Activated naive CD8-positive, alpha-beta T cell treated with anti-CD3 and anti-CD28 coated beads for 36 hours (primary cell): ENCODE data around the gene KBTBD12. TPM values are rescaled to one million over a fixed set of nuclear protein-coding genes. Genes with fewer than 3 reads are reported as not detected.

Experiments used
- DNase-seq: peaks from one replicate; pipeline ENCODE4 v3.0.0; 2021
- H3K27ac Mint-ChIP-seq: one replicate; pipeline ENCODE4 v1.8.0; 2022; ENCODE audit warnings: mild to moderate bottlenecking, moderate library complexity, mixed read lengths
- H3K27me3 Mint-ChIP-seq: one replicate; pipeline ENCODE4 v1.8.0; 2022; ENCODE audit warnings: mild to moderate bottlenecking, mixed read lengths
- H3K36me3 Mint-ChIP-seq: one replicate; pipeline ENCODE4 v1.8.0; 2021; ENCODE audit warnings: mild to moderate bottlenecking, mixed read lengths
- H3K4me1 Mint-ChIP-seq: one replicate; pipeline ENCODE4 v1.8.0; 2021; ENCODE audit warnings: mixed read lengths
- H3K4me3 Mint-ChIP-seq: one replicate; pipeline ENCODE4 v1.8.0; 2022; ENCODE audit warnings: mild to moderate bottlenecking, moderate library complexity, mixed read lengths
- H3K9me3 Mint-ChIP-seq: one replicate; pipeline ENCODE4 v1.8.0; 2022; ENCODE audit warnings: mixed read lengths
- total RNA-seq, 2 experiments: library from RNA; stranded (reverse); gene quantifications; one replicate each; pipeline ENCODE4 v1.2.3, GENCODE V29; 2021

KBTBD12 gene
- total RNA-seq, 2 experiments from 2014 or later = not detected

GRCh38 chr3:127955728-127956127 lies 40.7 kb downstream of the KBTBD12 start:
- Mint-ChIP-seq H3K4me3 (no peak overlapping the region), H3K36me3 (no peaks in the 10 kb centered on the region), H3K4me1 (no peaks in the 10 kb centered on the region), H3K9me3 (no peaks in the 10 kb centered on the region), H3K27me3 (no peaks in the 10 kb centered on the region), H3K27ac (no peak overlapping the region)
- no peak for DNase-seq

DNA sequence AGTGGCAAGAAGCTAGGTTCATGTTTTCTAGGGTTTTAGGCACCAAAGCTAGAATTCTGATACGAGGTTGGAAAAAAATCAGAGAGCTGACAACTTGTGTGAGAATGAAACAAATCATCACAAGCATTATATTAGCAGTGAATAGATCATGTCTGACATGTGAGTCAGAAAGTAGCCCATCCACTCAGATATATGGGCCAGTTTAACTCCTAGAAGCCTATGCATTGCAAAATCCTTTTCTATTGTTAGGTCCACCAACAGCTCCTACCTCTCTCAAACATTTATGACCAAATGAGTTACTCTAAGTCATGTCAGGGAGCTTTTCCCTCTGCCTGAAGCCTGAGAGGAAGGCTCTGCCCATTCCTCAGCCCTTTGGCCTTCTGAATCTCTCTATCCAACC lies 44.0 kb downstream of the KBTBD12 start:
- no peaks in the 10 kb centered on the region for H3K9me3 Mint-ChIP-seq
- no peaks in the 10 kb centered on the region for H3K36me3 Mint-ChIP-seq
- H3K27me3 Mint-ChIP-seq = no peaks in the 10 kb centered on the region
- H3K4me1 Mint-ChIP-seq = no peaks in the 10 kb centered on the region
- DNase-seq = no peak
- H3K4me3 Mint-ChIP-seq = no peak overlapping the region
- no peak overlapping the region for H3K27ac Mint-ChIP-seq

DNA sequence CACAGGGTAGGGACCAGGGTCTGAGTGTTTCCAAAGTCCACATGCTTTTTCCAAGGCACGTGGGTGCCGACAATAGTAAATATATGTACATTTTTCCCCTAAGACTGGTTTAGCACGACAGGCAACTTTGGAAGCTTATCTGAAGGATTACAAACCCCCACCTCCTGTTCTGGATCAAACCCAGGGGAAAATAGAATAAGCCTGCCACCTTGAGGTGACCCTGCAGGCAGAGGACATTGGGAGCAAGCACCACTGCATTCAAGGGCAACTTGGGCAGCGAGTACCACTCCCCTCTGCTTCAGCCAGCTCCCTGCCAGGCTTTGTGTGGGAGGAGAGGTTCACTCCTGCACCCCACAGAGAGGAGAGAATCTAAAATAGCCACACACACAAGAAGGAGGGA lies 44.8 kb downstream of the KBTBD12 start:
- Mint-ChIP-seq H3K9me3 (no peaks in the 10 kb centered on the region), H3K4me1 (no peaks in the 10 kb centered on the region), H3K4me3 (no peak overlapping the region), H3K36me3 (no peaks in the 10 kb centered on the region), H3K27ac (no peak overlapping the region), H3K27me3 (no peaks in the 10 kb centered on the region)
- no peak for DNase-seq

DNA sequence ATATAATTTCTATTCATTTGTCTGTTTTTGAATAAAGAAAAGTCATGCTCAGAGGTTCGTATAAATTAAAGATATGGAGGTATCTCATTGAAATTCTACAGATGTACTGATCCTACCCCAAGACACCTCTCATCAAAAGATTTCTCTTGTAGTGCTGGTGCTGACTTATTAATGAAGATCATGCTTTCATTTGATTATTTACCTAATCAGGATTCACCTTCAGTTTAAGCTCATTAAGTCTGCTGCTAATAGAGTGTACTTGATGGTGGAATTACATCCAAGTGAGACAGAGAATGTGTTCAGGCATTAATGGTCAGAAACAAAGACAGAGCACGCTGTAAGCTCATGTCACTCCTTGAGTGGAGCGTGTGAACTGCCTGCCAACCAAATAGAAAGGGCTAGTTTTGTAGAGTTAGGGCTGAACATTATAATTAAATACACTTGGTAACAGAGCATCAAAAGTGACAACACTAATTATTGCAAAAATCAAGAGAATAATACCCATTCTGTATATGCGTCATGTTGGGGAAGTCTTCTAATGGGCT lies 45.5 kb downstream of the KBTBD12 start:
- Mint-ChIP-seq H3K9me3 (no peaks in the 10 kb centered on the region), H3K27me3 (no peaks in the 10 kb centered on the region), H3K27ac (no peak overlapping the region), H3K36me3 (no peaks in the 10 kb centered on the region), H3K4me3 (no peak overlapping the region), H3K4me1 (no peaks in the 10 kb centered on the region)
- no peak for DNase-seq

- Mint-ChIP-seq H3K4me1 (peaks cover 3% of the 10 kb centered on the region), H3K27ac (no peak overlapping the region), H3K36me3 (no peaks in the 10 kb centered on the region), H3K9me3 (no peaks in the 10 kb centered on the region), H3K4me3 (no peak overlapping the region), H3K27me3 (peaks cover 5% of the 10 kb centered on the region)
- DNase-seq = no peak
These were observed 46.1 kb downstream of the KBTBD12 start for GRCh38 chr3:127961124-127961523.

- H3K36me3 Mint-ChIP-seq = no peaks in the 10 kb centered on the region
- peaks cover 8% of the 10 kb centered on the region for H3K27me3 Mint-ChIP-seq
- no peaks in the 10 kb centered on the region for H3K9me3 Mint-ChIP-seq
- H3K4me3 Mint-ChIP-seq = no peak overlapping the region
- H3K27ac Mint-ChIP-seq = no peak overlapping the region
- peaks cover 4% of the 10 kb centered on the region for H3K4me1 Mint-ChIP-seq
- DNase-seq = no peak
These were observed 46.9 kb downstream of the KBTBD12 start for GRCh38 chr3:127961963-127962362.

GRCh38 chr3:127962937-127963336 lies 47.9 kb downstream of the KBTBD12 start:
- Mint-ChIP-seq H3K27me3 (peaks cover 8% of the 10 kb centered on the region), H3K4me1 (peaks cover 4% of the 10 kb centered on the region), H3K4me3 (no peak overlapping the region), H3K36me3 (no peaks in the 10 kb centered on the region), H3K9me3 (no peaks in the 10 kb centered on the region), H3K27ac (no peak overlapping the region)
- DNase-seq = no peak

DNA sequence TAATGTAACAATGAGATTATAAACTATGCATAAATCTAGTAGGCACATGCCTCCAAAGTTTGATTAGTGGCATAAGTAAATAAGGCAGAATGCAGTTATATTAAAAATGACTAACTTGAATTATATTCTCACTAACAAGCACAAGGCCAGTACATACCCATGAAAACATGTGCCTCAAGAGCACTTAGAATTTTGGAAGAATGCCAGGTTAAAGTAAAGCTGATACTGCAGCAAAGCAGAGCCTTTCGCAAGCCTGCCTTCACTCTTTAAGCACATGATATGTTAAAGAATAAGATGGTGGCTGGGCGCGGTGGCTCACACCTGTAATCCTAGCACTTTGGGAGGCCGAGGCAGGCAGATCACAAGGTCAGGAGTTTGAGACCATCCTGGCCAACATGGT lies 49.0 kb downstream of the KBTBD12 start:
- H3K27ac Mint-ChIP-seq = no peak overlapping the region
- H3K4me1 Mint-ChIP-seq = peaks cover 4% of the 10 kb centered on the region
- no peaks in the 10 kb centered on the region for H3K9me3 Mint-ChIP-seq
- H3K36me3 Mint-ChIP-seq = no peaks in the 10 kb centered on the region
- no peak for DNase-seq
- no peak overlapping the region for H3K4me3 Mint-ChIP-seq
- H3K27me3 Mint-ChIP-seq = peaks cover 12% of the 10 kb centered on the region

GRCh38 chr3:127964816-127965215 lies 49.8 kb downstream of the KBTBD12 start:
- no peak overlapping the region for H3K4me3 Mint-ChIP-seq
- peaks cover 4% of the 10 kb centered on the region for H3K4me1 Mint-ChIP-seq
- peaks cover 12% of the 10 kb centered on the region for H3K27me3 Mint-ChIP-seq
- H3K27ac Mint-ChIP-seq = no peak overlapping the region
- H3K36me3 Mint-ChIP-seq = no peaks in the 10 kb centered on the region
- no peak for DNase-seq
- no peaks in the 10 kb centered on the region for H3K9me3 Mint-ChIP-seq

DNA sequence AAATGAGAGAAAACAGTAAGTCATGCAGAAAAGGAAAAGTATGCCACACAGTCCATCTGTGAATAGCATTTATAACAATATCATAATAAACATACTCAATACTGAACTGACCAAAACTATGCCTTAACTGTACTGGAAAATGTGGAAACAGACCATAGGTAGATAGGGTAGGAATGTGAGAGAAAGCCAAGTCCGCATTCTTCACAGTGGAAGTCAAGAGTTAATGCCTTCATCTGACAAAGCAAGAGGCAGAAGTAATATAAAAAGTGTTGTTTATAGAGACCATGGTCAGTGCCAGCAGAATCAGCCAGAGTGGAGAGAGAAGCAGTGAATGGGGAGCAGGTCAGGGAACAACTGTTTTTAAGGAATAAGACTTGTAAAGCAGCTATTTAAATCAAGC lies 52.3 kb downstream of the KBTBD12 start:
- DNase-seq = no peak
- H3K27ac Mint-ChIP-seq = no peak overlapping the region
- H3K4me3 Mint-ChIP-seq = no peak overlapping the region
- H3K36me3 Mint-ChIP-seq = no peaks in the 10 kb centered on the region
- H3K4me1 Mint-ChIP-seq = peaks cover 4% of the 10 kb centered on the region
- peaks cover 16% of the 10 kb centered on the region for H3K27me3 Mint-ChIP-seq
- no peaks in the 10 kb centered on the region for H3K9me3 Mint-ChIP-seq

GRCh38 chr3:127970966-127971592 lies 56.0 kb downstream of the KBTBD12 start:
- DNase-seq = no peak
- Mint-ChIP-seq H3K27me3 (peaks cover 15% of the 10 kb centered on the region), H3K36me3 (no peaks in the 10 kb centered on the region), H3K4me1 (peaks cover 1% of the 10 kb centered on the region), H3K9me3 (no peaks in the 10 kb centered on the region), H3K27ac (no peak overlapping the region), H3K4me3 (no peak overlapping the region)

GRCh38 chr3:127974226-127974625 lies 59.2 kb downstream of the KBTBD12 start:
- Mint-ChIP-seq H3K36me3 (no peaks in the 10 kb centered on the region), H3K4me1 (no peaks in the 10 kb centered on the region), H3K9me3 (no peaks in the 10 kb centered on the region), H3K27me3 (peaks cover 26% of the 10 kb centered on the region), H3K27ac (no peak overlapping the region), H3K4me3 (no peak overlapping the region)
- DNase-seq = no peak

DNA sequence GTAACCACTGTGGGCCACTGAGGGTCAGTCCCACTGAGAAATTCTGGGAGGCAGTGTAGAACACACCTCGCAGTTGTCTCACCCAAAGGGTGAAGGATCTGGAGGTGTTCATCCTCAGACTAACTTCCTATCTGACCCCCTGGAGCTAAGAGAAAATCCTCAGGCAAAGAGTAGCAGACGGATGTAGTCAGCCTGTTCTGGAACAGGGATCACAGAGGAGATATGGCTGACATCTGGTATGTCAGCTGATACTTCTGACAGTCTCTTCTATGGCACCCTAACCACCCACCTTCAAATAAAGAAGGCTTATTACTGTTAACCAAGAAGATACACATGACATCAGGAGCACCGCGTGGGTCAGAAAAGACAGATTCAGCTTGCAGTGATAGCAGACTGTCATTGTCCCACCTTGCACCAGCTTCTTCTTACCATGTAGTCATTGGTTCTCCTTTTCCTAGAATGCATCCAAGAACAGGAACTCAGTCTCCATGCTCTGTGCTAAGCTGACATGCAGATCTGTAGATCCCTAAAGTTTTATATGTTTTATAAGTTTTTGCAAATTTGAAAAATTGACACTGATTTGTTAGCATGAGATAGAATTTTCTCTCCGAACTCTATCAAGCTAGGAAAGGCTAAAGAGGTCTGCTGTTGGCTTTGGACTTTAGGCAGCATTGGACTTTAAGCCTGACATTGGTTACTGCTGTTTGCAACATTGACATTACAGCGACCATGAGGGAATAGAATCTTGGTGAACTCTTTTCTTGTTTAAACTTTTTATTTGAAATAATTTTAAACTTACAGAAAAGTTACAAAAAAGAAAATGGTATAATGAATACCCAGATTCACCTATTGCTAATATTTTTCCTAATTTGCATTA lies 60.4 kb downstream of the KBTBD12 start:
- no peak overlapping the region for H3K4me3 Mint-ChIP-seq

GRCh38 chr3:127978636-127979035 lies 63.6 kb downstream of the KBTBD12 start:
- Mint-ChIP-seq H3K4me1 (no peaks in the 10 kb centered on the region), H3K4me3 (no peak overlapping the region), H3K27me3 (peaks cover 22% of the 10 kb centered on the region), H3K36me3 (no peaks in the 10 kb centered on the region), H3K27ac (no peak overlapping the region), H3K9me3 (no peaks in the 10 kb centered on the region)
- no peak for DNase-seq

More for the DNA sequence above, 60.4 kb downstream of the KBTBD12 start:
- no peak for DNase-seq
- Mint-ChIP-seq H3K27me3 (peaks cover 26% of the 10 kb centered on the region), H3K27ac (no peak overlapping the region), H3K36me3 (no peaks in the 10 kb centered on the region), H3K9me3 (no peaks in the 10 kb centered on the region), H3K4me1 (no peaks in the 10 kb centered on the region)

DNA sequence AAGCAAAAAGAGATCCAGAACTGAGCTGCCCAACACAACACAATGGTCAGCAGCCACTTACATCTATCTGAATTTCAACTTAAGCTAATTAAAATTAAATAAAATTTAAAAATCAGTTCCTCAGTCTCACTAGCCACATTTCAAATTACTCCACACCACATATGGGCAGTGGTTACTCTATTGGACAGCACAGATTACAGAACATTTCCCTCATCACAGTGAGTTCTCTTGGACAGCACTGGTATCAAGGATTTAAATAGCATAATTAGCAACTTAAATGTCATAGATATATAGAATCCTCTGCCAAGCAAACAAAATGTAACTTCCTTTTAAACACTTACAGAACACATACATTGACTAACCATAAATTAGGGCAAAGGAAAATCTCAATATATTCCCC lies 64.4 kb downstream of the KBTBD12 start:
- H3K27me3 Mint-ChIP-seq = peaks cover 19% of the 10 kb centered on the region
- DNase-seq = no peak

More for the DNA sequence above, 64.4 kb downstream of the KBTBD12 start:
- Mint-ChIP-seq H3K4me3 (no peak overlapping the region), H3K27ac (no peak overlapping the region), H3K4me1 (no peaks in the 10 kb centered on the region), H3K9me3 (no peaks in the 10 kb centered on the region), H3K36me3 (no peaks in the 10 kb centered on the region)
